ENCODE measurements around the gene RFLNA.

DNA sequence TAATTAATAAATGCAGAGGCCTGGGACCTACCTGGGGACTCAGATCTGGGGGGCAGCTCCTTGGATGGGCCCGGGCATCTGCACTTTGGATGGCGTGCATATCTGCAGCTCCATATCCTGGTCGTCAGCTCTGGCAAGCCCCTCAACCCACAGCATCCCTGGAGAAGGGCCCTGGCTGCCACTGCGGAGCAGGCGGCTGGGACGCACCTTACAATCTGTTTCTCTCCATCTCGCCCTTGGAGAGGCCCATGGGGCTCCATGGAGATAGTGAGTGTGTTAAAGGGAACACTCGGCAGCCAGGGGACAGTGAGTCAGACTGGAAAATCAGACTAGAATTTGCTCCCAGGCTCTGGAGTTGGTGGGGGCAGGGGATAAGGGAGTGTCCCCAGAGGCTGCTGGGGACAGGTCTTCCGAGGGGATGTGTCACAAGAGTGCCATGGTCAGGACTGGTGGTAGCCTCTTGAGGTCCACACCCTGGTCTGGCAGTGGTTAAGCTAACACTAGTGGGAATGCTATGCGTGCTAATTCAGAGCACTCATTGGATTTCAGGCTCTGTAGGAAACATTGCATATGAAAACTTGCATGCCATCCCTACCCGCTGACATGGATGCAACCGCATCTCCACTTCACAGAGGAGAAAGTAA is 21.5 kb downstream of the RFLNA start:
- TF ChIP-seq CTCF (optimal IDR thresholded peaks at IDR 0.05 in 1 of 3, IDR thresholded peaks at IDR 0.05 in 1 of 3, conservative IDR thresholded peaks at IDR 0.05 in 1 of 3; ENCODE audit: extremely low read depth in 1 of 3, insufficient read depth in 2 of 3, low read length in 3 of 3) (no peak), EZH2 (IDR thresholded peaks at IDR 0.05; ENCODE audit: low read length) (no peak)
